H9 (cell line): ENCODE measurements around the gene LOXHD1. TPM values are rescaled to one million over a fixed set of nuclear protein-coding genes. Genes with fewer than 3 reads are reported as not detected.

ENCODE experiments used
- DNase-seq: peaks from one replicate; pipeline ENCODE4 v3.0.0-alpha.2; 2017
- H2AFZ ChIP-seq: one replicate; pipeline ENCODE4 v1.6.1; 2013; ENCODE audit warnings: mild to moderate bottlenecking, low read length, control low read depth, moderate library complexity
- H2AK5ac ChIP-seq: 2 replicates; pipeline ENCODE4 v1.6.1; 2013; ENCODE audit warnings: low read length, control low read depth, mixed read lengths; ENCODE audit not compliant: insufficient read length
- H2BK120ac ChIP-seq: one replicate; pipeline ENCODE4 v1.6.1; 2013; ENCODE audit warnings: low read depth, mild to moderate bottlenecking, low read length, control low read depth, inconsistent platforms; ENCODE audit not compliant: poor library complexity, severe bottlenecking
- H2BK12ac ChIP-seq: 2 replicates; pipeline ENCODE4 v1.6.1; 2013; ENCODE audit warnings: low read length, control low read depth, mixed read lengths, low read depth; ENCODE audit not compliant: insufficient read length
- H2BK15ac ChIP-seq: 2 replicates; pipeline ENCODE4 v1.6.1; 2013; ENCODE audit warnings: low read depth, low read length, control low read depth
- H2BK20ac ChIP-seq: one replicate; pipeline ENCODE4 v1.6.1; 2013; ENCODE audit warnings: low read depth, mild to moderate bottlenecking, low read length, control low read depth, inconsistent platforms; ENCODE audit not compliant: poor library complexity, severe bottlenecking
- H2BK5ac ChIP-seq: 2 replicates; pipeline ENCODE4 v1.6.1; 2013; ENCODE audit warnings: low read length, control low read depth, mixed read lengths; ENCODE audit not compliant: insufficient read length
- H3K14ac ChIP-seq: 2 replicates; pipeline ENCODE4 v1.6.1; 2013; ENCODE audit warnings: low read length, control low read depth; ENCODE audit not compliant: insufficient read depth
- H3K18ac ChIP-seq: 2 replicates; pipeline ENCODE4 v1.6.1; 2013; ENCODE audit warnings: low read depth, mild to moderate bottlenecking, mixed read lengths, low read length, control low read depth; ENCODE audit not compliant: insufficient read length
- H3K23ac ChIP-seq: 2 replicates; pipeline ENCODE4 v1.6.1; 2013; ENCODE audit warnings: low read length, control low read depth, mixed read lengths, low read depth; ENCODE audit not compliant: insufficient read length
- H3K23me2 ChIP-seq: 2 replicates; pipeline ENCODE4 v1.6.1; 2013; ENCODE audit warnings: low read depth, mild to moderate bottlenecking, mixed read lengths, low read length, control low read depth; ENCODE audit not compliant: insufficient read length, poor library complexity, severe bottlenecking
- H3K27ac ChIP-seq: 2 replicates; pipeline ENCODE4 v1.5.1; 2013; ENCODE audit warnings: low read length, control low read depth, mixed read lengths, low read depth; ENCODE audit not compliant: insufficient read length
- H3K27me3 ChIP-seq: 2 replicates; pipeline ENCODE4 v1.6.1; 2013; ENCODE audit warnings: low read length, control low read depth, inconsistent platforms; ENCODE audit not compliant: insufficient read depth
- H3K4ac ChIP-seq: 2 replicates; pipeline ENCODE4 v1.6.1; 2013; ENCODE audit warnings: low read depth, mild to moderate bottlenecking, control low read depth, inconsistent platforms, low read length, moderate library complexity
- H3K4me1 ChIP-seq: 2 replicates; pipeline ENCODE4 v1.6.1; 2013; ENCODE audit warnings: low read length, control low read depth, inconsistent platforms; ENCODE audit not compliant: insufficient read depth
- H3K4me2 ChIP-seq: 2 replicates; pipeline ENCODE4 v1.6.1; 2013; ENCODE audit warnings: low read length, control low read depth, mixed read lengths; ENCODE audit not compliant: insufficient read length, insufficient read depth
- H3K56ac ChIP-seq: 2 replicates; pipeline ENCODE4 v1.6.1; 2013; ENCODE audit warnings: low read depth, mild to moderate bottlenecking, mixed read lengths, low read length, control low read depth; ENCODE audit not compliant: insufficient read length
- H3K79me1 ChIP-seq: 2 replicates; pipeline ENCODE4 v1.6.1; 2013; ENCODE audit warnings: low read depth, mild to moderate bottlenecking, moderate library complexity, low read length, control low read depth, inconsistent platforms; ENCODE audit not compliant: insufficient read depth, poor library complexity, severe bottlenecking
- H3K79me2 ChIP-seq: 2 replicates; pipeline ENCODE4 v1.6.1; 2013; ENCODE audit warnings: low read length, control low read depth, inconsistent platforms; ENCODE audit not compliant: insufficient read depth
- H3K9ac ChIP-seq: 2 replicates; pipeline ENCODE4 v1.6.1; 2013; ENCODE audit warnings: low read length, control low read depth, mixed read lengths; ENCODE audit not compliant: insufficient read length; ENCODE audit errors: extremely low read depth
- H3K9me3 ChIP-seq: one replicate; pipeline ENCODE4 v1.6.1; 2013; ENCODE audit warnings: low read depth, low read length, inconsistent platforms; ENCODE audit not compliant: control insufficient read depth
- H3T11ph ChIP-seq: one replicate; pipeline ENCODE4 v1.6.1; 2013; ENCODE audit warnings: mild to moderate bottlenecking, low read length, control low read depth, inconsistent platforms
- H4K20me1 ChIP-seq: one replicate; pipeline ENCODE4 v1.6.1; 2013; ENCODE audit not compliant: control insufficient read depth, insufficient read length, insufficient read depth
- H4K5ac ChIP-seq: 2 replicates; pipeline ENCODE4 v1.6.1; 2013; ENCODE audit warnings: low read depth, mild to moderate bottlenecking, mixed read lengths, low read length, control low read depth; ENCODE audit not compliant: insufficient read length
- H4K8ac ChIP-seq: replicated peaks from 2 replicates; pipeline ENCODE4 v1.6.1; 2013; ENCODE audit warnings: low read length, control low read depth, mixed read lengths, low read depth; ENCODE audit not compliant: insufficient read length
- H4K91ac ChIP-seq: 2 replicates; pipeline ENCODE4 v1.6.1; 2013; ENCODE audit warnings: low read depth, mild to moderate bottlenecking, moderate library complexity, mixed read lengths, low read length, control low read depth; ENCODE audit not compliant: insufficient read length
- H3K27ac Mint-ChIP-seq, 3 experiments: 2 replicates in 2 of 3; 3 replicates in 1 of 3; pipeline ENCODE4 v1.8.0; 2020 to 2021; ENCODE audit warnings: mixed read lengths in 3 of 3, mild to moderate bottlenecking in 1 of 3, moderate library complexity in 1 of 3
- H3K27me3 Mint-ChIP-seq: 2 replicates; pipeline ENCODE4 v1.8.0; 2021; ENCODE audit warnings: low read depth, mild to moderate bottlenecking, moderate library complexity, mixed read lengths
- H3K36me3 Mint-ChIP-seq, 3 experiments: 2 replicates in 2 of 3; 3 replicates in 1 of 3; pipeline ENCODE4 v1.8.0; 2020 to 2021; ENCODE audit warnings: low read depth in 3 of 3, mixed read lengths in 3 of 3; ENCODE audit not compliant: insufficient read depth in 1 of 3
- H3K4me1 Mint-ChIP-seq, 2 experiments: 2 replicates each; pipeline ENCODE4 v1.8.0; 2020; ENCODE audit warnings: mixed read lengths in 2 of 2
- H3K4me3 Mint-ChIP-seq, 2 experiments: 2 replicates in 1 of 2; 3 replicates in 1 of 2; pipeline ENCODE4 v1.8.0; 2020 to 2021; ENCODE audit warnings: mild to moderate bottlenecking in 2 of 2, mixed read lengths in 2 of 2, moderate library complexity in 1 of 2
- H3K9me3 Mint-ChIP-seq, 2 experiments: 2 replicates in 1 of 2; 3 replicates in 1 of 2; pipeline ENCODE4 v1.8.0; 2020; ENCODE audit warnings: mild to moderate bottlenecking in 2 of 2, mixed read lengths in 2 of 2, moderate library complexity in 1 of 2
- CTCF ChIP-seq: fragments of 200-600 bp; sonication (generic); conservative IDR thresholded peaks from 3 replicates; pipeline ENCODE4 v1.8.0; 2021; ENCODE audit warnings: antibody characterized with exemption, mild to moderate bottlenecking
- WGBS: extraction: QIAGEN DNeasy Blood & Tissue Kit; methylation state at CpG from one replicate; pipeline ENCODE4 v1.1.7; 2013; ENCODE audit warnings: missing lambda C conversion rate, low lambda C conversion rate, mixed read lengths; ENCODE audit not compliant: insufficient read length; ENCODE audit errors: extremely low coverage; 5-methylcytosine and 5-hydroxymethylcytosine counted together
- total RNA-seq: library from RNA; stranded (reverse); gene quantifications from 2 replicates; pipeline ENCODE4 v1.2.1, GENCODE V29; 2021

Gene LOXHD1
- total RNA-seq, 1 experiment from 2014 or later, result 0.07 TPM

- H3K23ac ChIP-seq, result no peak overlapping the region
- H4K20me1 ChIP-seq, result no peaks in the 10 kb centered on the region
- H3K79me1 ChIP-seq, result no peaks in the 10 kb centered on the region
- H2BK120ac ChIP-seq, result no peak overlapping the region
- H3K14ac ChIP-seq, result no peak overlapping the region
- no peak overlapping the region for H2BK5ac ChIP-seq
- no peak for DNase-seq
- no peaks in the 10 kb centered on the region for H3K27me3 ChIP-seq
- WGBS, result no CpG with 5 or more reads among the region's 7 CpGs
- H3K9me3 ChIP-seq, result peaks cover 7% of the 10 kb centered on the region
- H4K8ac ChIP-seq, result no peak overlapping the region
- H3K27ac Mint-ChIP-seq, result no peak overlapping the region
- H3K27ac ChIP-seq, result no peak overlapping the region
- H3K79me2 ChIP-seq, result no peaks in the 10 kb centered on the region
- H3K23me2 ChIP-seq, result no peaks in the 10 kb centered on the region
- no peak overlapping the region for H2BK20ac ChIP-seq
- H3K4ac ChIP-seq, result no peak overlapping the region
- H2BK15ac ChIP-seq, result no peak overlapping the region
- H3K27me3 Mint-ChIP-seq, result peaks cover 5% of the 10 kb centered on the region
- H3K4me1 Mint-ChIP-seq, result no peaks in the 10 kb centered on the region
- H3K36me3 Mint-ChIP-seq, result no peaks in the 10 kb centered on the region; a peak in 2 of 7 replicates
- H3K56ac ChIP-seq, result no peak overlapping the region
- H3K18ac ChIP-seq, result no peak overlapping the region
- H3K9me3 Mint-ChIP-seq, result peaks cover 4 to 9% of the 10 kb centered on the region in 2 experiments; a peak in 4 of 5 replicates
- no peak overlapping the region for H3T11ph ChIP-seq
- no peak overlapping the region for H2AFZ ChIP-seq
- no peak overlapping the region for H2AK5ac ChIP-seq
- no peak overlapping the region for H3K4me3 Mint-ChIP-seq
- H3K4me1 ChIP-seq, result no peaks in the 10 kb centered on the region
- no peak for TF ChIP-seq CTCF
- H4K5ac ChIP-seq, result no peak overlapping the region
- H3K9ac ChIP-seq, result no peak overlapping the region
- H2BK12ac ChIP-seq, result no peak overlapping the region
- no peak overlapping the region for H4K91ac ChIP-seq
- H3K4me2 ChIP-seq, result no peak overlapping the region
Observed at GRCh38 chr18:46541626-46542189, 115.3 kb downstream of the LOXHD1 start.
